ENCODE results near the gene RNU7-1.

RNU7-1 gene

DNA sequence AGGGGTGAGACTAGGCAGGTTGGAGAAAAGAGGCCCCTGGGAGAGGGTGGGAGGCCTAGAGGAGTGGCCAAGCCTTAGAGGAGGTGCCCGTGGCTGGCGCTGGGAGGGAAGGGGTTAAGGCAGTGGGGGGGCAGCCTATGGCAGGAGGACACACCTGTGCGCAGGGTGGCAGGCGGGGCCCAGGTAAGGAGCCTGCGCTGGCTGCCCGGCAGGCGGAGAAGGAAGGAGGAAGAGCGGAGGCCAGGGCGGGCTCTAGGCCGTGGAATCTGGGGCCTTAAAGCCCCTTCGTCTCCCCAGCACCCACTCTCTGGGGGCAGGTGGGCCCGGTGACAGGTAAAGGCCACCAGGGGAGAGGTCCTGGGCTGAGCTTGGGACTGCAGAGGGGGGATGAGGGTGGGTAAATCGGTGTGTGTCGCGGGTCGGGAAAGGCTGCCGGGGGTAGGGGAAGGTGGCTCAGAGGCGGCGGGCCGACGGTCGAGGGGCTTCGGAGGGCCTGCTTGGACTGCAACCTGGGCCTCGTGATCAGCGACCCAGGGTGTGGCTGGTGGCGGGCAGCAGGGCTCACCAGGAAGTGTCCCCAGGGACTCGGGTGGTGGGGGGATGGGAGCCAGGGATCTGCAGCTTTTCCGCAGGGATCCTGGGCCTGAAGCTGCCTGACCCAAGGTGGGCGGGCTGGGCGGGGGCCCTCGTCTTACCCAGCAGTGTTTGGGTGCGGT, 19.6 kb downstream of the RNU7-1 start:
- Histone ChIP-seq H3K9me3 (replicated peaks in 1 of 11) (no peaks in the 10 kb centered on the region), H3K27ac (peak overlapping the region; percentile 62 to 95 (median 92)), H3K36me3 (peaks cover 44 to 61% (median 55%) of the 10 kb centered on the region in 11 experiments), H4K20me1 (peaks cover 0 to 44% (median 17%) of the 10 kb centered on the region in 11 experiments; a peak in 17 of 22 replicates), H3K27me3 (no peaks in the 10 kb centered on the region), H3K4me1 (peaks cover 76 to 95% (median 85%) of the 10 kb centered on the region in 10 experiments), H3K4me3 (no peak overlapping the region; a peak in 3 of 20 replicates), H3K4me2 (peak overlapping the region; percentile 94 to 100 (median 99)), H3K9ac (peak overlapping the region; percentile 69 to 95 (median 80); a peak in 21 of 22 replicates)
- no peak for TF ChIP-seq Cebpa-rat (IDR thresholded peaks at IDR 0.05)

- no peak for TF ChIP-seq Cebpa-rat (IDR thresholded peaks at IDR 0.05)
- H3K36me3 ChIP-seq, result peaks cover 51 to 64% (median 58%) of the 10 kb centered on the region in 11 experiments
Observed at GRCh38 chr12:6963791-6964413, 20.3 kb downstream of the RNU7-1 start.

DNA sequence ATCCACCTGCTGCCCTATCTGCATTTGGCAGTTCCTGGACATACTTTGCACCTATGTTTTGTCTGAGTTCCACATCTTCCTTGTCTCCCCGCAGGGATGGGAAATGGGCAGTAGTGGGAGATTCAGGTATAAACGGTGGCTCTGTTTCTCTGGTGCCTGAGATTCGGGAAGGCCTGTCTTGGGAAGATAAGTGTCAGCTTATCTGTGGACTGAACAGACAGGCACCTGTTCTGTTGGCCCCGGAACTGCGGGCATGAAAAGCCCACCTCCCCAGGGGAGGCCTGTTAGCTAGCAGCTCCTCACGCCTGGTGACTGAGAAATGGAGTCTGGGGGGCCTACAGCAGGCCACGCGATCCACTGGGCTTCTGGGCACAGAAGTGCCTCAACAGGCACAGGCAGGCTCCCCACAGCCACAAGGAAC, 21.0 kb downstream of the RNU7-1 start:
- H3K4me1 ChIP-seq, result peaks cover 76 to 94% (median 85%) of the 10 kb centered on the region in 10 experiments
- peak overlapping the region; percentile 46 to 98 (median 62); a peak in 20 of 22 replicates for H3K9ac ChIP-seq
- H3K4me3 ChIP-seq, result no peak overlapping the region
- H4K20me1 ChIP-seq, result peaks cover 5 to 34% (median 20%) of the 10 kb centered on the region in 11 experiments; a peak in 15 of 22 replicates
- TF ChIP-seq Cebpa-rat (IDR thresholded peaks at IDR 0.05), result no peak
- H3K4me2 ChIP-seq, result peak overlapping the region; percentile 32 to 67 (median 60)
- H3K27ac ChIP-seq, result peak overlapping the region; percentile 33 to 95 (median 69); a peak in 21 of 22 replicates
- peaks cover 53 to 71% (median 63%) of the 10 kb centered on the region in 11 experiments for H3K36me3 ChIP-seq
- H3K27me3 ChIP-seq, result no peaks in the 10 kb centered on the region
- H3K9me3 ChIP-seq (replicated peaks in 1 of 11), result no peaks in the 10 kb centered on the region

More at GRCh38 chr12:6963791-6964413, 20.3 kb downstream of the RNU7-1 start:
- Histone ChIP-seq H3K9ac (peak overlapping the region in 9 of 11 experiments; percentile 17 to 98 (median 62); a peak in 14 of 22 replicates), H3K4me1 (peaks cover 76 to 95% (median 85%) of the 10 kb centered on the region in 10 experiments), H3K27me3 (no peaks in the 10 kb centered on the region), H3K4me2 (peak overlapping the region; percentile 32 to 94 (median 60); a peak in 21 of 22 replicates), H3K27ac (peak overlapping the region; percentile 33 to 95 (median 69); a peak in 18 of 22 replicates), H3K9me3 (replicated peaks in 1 of 11) (no peaks in the 10 kb centered on the region), H4K20me1 (peaks cover 2 to 42% (median 20%) of the 10 kb centered on the region in 11 experiments; a peak in 16 of 22 replicates), H3K4me3 (no peak overlapping the region)

GRCh38 chr12:6965026-6965661, 21.5 kb downstream of the RNU7-1 start:
- Histone ChIP-seq H3K27ac (peak overlapping the region; percentile 33 to 95 (median 69); a peak in 21 of 22 replicates), H3K9me3 (replicated peaks in 1 of 11) (no peaks in the 10 kb centered on the region), H3K4me3 (no peak overlapping the region), H4K20me1 (peaks cover 5 to 29% (median 20%) of the 10 kb centered on the region in 11 experiments; a peak in 15 of 22 replicates), H3K9ac (peak overlapping the region; percentile 46 to 98 (median 62); a peak in 20 of 22 replicates), H3K27me3 (no peaks in the 10 kb centered on the region), H3K4me2 (peak overlapping the region; percentile 32 to 67 (median 60)), H3K4me1 (peaks cover 72 to 88% (median 80%) of the 10 kb centered on the region in 10 experiments), H3K36me3 (peaks cover 50 to 69% (median 62%) of the 10 kb centered on the region in 11 experiments)
- TF ChIP-seq Cebpa-rat (IDR thresholded peaks at IDR 0.05), result no peak

DNA sequence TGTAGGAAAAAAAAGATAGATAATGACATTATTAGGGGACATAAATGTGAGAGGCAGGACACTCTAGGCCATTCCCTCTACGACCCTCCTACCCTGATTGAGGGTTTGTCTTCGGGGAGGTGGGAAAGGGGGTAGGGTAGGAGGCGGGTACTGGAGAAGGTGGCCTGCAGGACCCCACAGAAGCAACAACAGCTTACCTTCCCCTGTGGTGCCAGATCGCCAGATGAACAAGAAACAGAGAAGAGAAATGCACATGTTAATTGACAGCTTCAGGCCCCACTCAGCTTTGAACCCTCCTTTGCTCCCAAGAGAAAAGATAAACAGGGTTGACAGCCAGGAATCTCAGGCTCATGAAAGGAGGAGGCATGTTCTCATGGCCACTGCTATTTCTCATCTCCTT, 22.1 kb downstream of the RNU7-1 start:
- Histone ChIP-seq H3K9ac (peak overlapping the region in 10 of 11 experiments; percentile 37 to 98 (median 54); a peak in 18 of 22 replicates), H3K4me1 (peaks cover 67 to 83% (median 75%) of the 10 kb centered on the region in 10 experiments), H3K27me3 (no peaks in the 10 kb centered on the region), H3K27ac (peak overlapping the region in 9 of 11 experiments; percentile 42 to 95 (median 69); a peak in 16 of 22 replicates), H3K9me3 (replicated peaks in 1 of 11) (no peaks in the 10 kb centered on the region), H3K4me3 (no peak overlapping the region), H3K36me3 (peaks cover 45 to 64% (median 57%) of the 10 kb centered on the region in 11 experiments), H3K4me2 (peak overlapping the region in 10 of 11 experiments; percentile 9 to 65 (median 34); a peak in 10 of 22 replicates), H4K20me1 (peaks cover 4 to 29% (median 20%) of the 10 kb centered on the region in 11 experiments; a peak in 13 of 22 replicates)
- TF ChIP-seq Cebpa-rat (IDR thresholded peaks at IDR 0.05), result no peak

DNA sequence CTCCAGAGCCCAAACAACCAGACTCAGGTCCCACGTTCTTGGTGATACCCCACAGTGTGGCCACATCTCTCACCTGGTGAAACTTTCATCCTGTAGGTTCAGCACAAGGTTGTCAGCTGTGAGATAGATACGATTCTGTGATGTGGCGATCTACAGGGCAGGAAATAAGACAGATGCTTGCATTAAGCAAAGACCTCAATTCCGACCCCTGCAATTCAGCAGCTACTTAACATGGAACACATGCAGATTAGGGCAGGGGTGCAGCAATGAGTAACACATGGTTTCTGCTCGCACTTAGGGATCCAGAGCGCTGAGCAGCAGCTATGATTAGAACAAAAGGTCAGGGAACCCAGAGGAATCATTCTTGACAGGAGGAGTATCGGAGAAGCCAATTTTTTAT, 22.7 kb downstream of the RNU7-1 start:
- Histone ChIP-seq H3K4me2 (peak overlapping the region in 1 of 11 experiments; percentile 4; a peak in 1 of 22 replicates), H3K27ac (peak overlapping the region in 2 of 11 experiments; percentile 69 to 74; a peak in 3 of 22 replicates), H3K4me3 (no peak overlapping the region), H3K4me1 (peaks cover 60 to 76% (median 68%) of the 10 kb centered on the region in 10 experiments), H3K9me3 (replicated peaks in 1 of 11) (no peaks in the 10 kb centered on the region), H3K9ac (peak overlapping the region in 9 of 11 experiments; percentile 29 to 98 (median 57); a peak in 12 of 22 replicates), H3K27me3 (no peaks in the 10 kb centered on the region), H3K36me3 (peaks cover 40 to 60% (median 54%) of the 10 kb centered on the region in 11 experiments), H4K20me1 (peaks cover 0 to 29% (median 19%) of the 10 kb centered on the region in 11 experiments; a peak in 11 of 22 replicates)
- no peak for TF ChIP-seq Cebpa-rat (IDR thresholded peaks at IDR 0.05)

- no peak for TF ChIP-seq Cebpa-rat (IDR thresholded peaks at IDR 0.05)
- Histone ChIP-seq H3K4me3 (peak overlapping the region in 1 of 10 experiments; percentile 90; a peak in 2 of 20 replicates), H3K27me3 (no peaks in the 10 kb centered on the region), H3K9me3 (replicated peaks in 1 of 11) (no peaks in the 10 kb centered on the region), H3K27ac (peak overlapping the region in 6 of 11 experiments; percentile 11 to 98 (median 94); a peak in 6 of 22 replicates), H3K4me1 (peaks cover 59 to 76% (median 68%) of the 10 kb centered on the region in 10 experiments), H4K20me1 (peaks cover 0 to 29% (median 19%) of the 10 kb centered on the region in 11 experiments; a peak in 10 of 22 replicates), H3K9ac (peak overlapping the region; percentile 22 to 99 (median 93); a peak in 19 of 22 replicates), H3K36me3 (peaks cover 40 to 66% (median 57%) of the 10 kb centered on the region in 11 experiments), H3K4me2 (peak overlapping the region in 7 of 11 experiments; percentile 87 to 99 (median 98); a peak in 9 of 22 replicates)
Observed at GRCh38 chr12:6967651-6968100, 24.1 kb downstream of the RNU7-1 start.

DNA sequence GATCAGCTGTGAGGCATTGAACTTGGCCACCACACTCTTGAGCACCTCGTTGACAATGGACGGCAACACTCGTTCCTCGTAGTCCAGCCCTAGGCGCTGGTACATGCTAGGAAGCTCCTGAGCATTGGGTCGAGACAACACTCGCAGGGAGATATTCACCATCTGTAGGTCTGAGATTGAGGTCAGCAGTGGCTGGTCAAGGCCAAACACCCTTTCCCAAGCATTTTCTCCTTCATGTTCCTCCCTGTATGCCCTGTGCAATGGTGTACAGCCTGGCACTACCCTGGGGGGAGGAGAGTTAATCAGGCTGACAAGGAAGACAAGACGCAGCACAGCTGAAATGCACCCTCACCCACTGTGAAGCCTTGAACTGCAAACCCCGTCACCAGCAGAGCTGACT, 24.8 kb downstream of the RNU7-1 start:
- H3K9ac ChIP-seq, result peak overlapping the region; percentile 90 to 99 (median 93); a peak in 21 of 22 replicates
- H3K27ac ChIP-seq, result peak overlapping the region in 9 of 11 experiments; percentile 77 to 99 (median 94); a peak in 12 of 22 replicates
- peaks cover 40 to 73% (median 64%) of the 10 kb centered on the region in 11 experiments for H3K36me3 ChIP-seq
- peaks cover 57 to 76% (median 68%) of the 10 kb centered on the region in 10 experiments for H3K4me1 ChIP-seq
- H4K20me1 ChIP-seq, result peaks cover 0 to 29% (median 19%) of the 10 kb centered on the region in 11 experiments; a peak in 10 of 22 replicates
- H3K4me3 ChIP-seq, result peak overlapping the region in 9 of 10 experiments; percentile 77 to 93 (median 86); a peak in 14 of 20 replicates
- peak overlapping the region; percentile 87 to 100 (median 96) for H3K4me2 ChIP-seq
- H3K27me3 ChIP-seq, result no peaks in the 10 kb centered on the region
- TF ChIP-seq Cebpa-rat (IDR thresholded peaks at IDR 0.05), result no peak
- no peaks in the 10 kb centered on the region for H3K9me3 ChIP-seq (replicated peaks in 1 of 11)

Data from BLaER1 treated with 17β-estradiol and CSF1 and Interleukin-3, amounts not matched to agents 10 nM and 100 nM (cell line).